DMS79 treated with DMSO at 0.1 percent for 48 hours (cell line): Measurements from ENCODE around the gene PLB1.

Source experiments
- DNase-seq: peaks from one replicate; lab custom pipeline; 2025; lab: John Stamatoyannopoulos, UW

Gene PLB1

DNA sequence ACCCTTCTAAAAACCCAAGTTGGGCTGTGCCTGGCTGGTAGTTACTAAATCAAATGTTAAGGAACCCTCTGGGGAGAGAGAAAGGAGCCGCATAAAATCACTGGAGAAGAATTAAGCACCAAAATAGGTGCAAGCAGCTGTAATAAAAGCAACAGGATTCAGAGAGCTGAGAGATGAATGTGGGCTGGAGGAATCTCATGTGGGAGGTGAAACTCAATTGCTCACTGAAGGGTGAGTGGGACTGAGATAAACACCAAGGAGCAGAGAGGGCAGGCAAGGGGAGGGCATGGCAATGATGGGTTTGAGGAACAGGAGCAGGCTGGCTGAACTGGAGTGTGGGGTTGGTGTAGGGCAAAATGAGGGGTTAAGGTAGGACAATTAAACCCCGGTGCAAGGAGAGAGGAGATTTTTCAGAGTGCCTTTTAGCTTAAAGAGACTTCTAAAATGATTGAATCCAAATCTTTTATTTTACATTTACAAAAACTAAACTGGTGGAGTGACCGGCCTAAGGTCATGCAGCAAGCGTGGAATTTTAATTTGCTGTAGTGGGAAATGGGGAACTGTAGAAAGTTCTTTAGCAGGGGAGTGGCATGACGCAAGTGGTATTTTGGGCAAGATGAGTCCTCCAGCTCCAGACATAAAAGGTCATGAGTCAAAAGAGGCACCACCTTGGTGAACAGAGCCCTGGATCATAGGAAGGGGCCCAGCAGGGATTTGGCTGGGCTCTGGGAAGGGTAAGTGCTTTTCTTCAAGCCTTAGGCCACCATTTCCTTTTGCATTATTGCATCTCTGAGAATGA is 10.5 kb downstream of the PLB1 start:
- no peak for DNase-seq

DNA sequence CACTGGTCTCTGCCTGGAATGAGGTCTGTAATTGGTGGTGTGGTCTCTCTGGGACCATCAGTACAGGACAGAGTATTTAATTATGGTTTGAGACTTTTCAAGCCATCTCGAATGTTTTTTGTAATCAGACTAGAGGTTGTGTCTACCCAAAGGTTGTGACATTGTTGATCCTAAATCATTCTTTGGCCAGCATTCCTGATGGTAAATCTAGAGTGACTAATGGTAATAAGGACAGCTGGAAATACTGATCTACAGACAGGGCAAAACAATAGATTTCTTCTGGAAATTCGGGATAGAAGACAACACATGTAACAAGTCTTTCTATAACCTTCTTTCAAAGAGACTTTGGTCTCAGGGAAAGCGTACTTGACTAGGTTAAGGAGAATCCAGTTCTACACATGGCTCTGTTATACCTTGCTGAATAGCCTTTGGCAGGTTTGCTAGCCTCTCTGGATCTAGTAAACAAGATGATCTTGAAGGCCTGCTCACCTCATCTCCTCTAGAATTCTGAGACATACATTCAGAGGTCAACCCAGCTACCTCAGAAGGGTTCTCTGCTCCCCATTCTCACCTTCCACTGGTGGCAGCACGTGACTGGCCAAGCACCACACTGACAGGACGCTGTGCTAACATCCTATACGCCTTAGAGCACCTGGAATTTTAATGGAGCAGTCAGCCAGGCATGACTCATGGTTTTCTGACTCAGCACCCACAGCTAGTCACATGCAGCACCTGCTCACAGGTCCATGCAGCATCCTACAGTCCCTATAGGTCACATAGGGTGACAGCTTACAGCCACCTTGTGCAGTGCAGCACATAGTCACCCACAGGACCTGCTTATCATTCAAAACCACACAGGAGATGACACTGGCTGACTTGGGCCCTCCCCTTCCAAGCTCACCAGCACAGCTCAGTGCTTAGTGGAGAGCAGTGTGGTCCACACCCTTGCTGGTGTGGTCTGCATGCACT is 12.2 kb downstream of the PLB1 start:
- DNase-seq = peak; percentile 65

DNA sequence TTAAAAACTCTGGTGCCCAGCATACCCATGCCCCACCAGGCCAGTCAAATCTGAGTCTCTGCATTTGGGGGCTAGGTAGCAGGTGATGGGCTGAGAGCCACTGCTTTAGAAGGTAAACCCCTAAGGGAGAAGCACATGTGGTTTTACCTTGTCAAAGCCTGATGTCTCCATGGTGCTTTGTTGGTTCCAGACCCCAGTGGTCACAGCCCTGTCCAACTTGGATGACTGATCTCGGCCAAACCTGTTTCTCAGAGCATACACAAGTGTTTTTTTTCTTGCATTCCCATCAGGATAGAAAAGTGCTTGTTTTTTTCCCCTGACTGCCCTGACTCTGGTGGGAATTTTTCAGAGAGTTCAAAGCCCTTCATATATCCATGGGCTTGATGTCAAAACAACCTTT is 13.5 kb downstream of the PLB1 start:
- no peak for DNase-seq

DNA sequence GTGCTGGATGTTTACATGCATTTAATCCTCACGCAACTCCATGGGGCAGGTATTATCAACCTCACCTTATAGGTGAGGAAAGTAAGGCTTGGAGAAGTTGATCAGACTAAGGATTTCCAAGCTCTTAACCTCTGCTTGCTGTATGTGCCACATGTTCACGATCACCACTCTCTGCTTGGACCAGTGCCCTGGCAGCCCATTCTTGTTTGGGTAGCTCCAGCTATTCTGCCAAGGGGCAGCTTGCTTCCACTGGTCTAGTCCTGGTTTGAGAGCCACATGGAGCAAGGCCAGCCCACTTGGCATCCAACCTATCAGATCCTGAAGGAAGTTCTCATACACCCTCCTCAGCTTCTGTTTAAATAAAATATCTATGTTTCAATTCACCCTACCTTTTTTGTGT is 14.3 kb downstream of the PLB1 start:
- peak; percentile 26 for DNase-seq

DNA sequence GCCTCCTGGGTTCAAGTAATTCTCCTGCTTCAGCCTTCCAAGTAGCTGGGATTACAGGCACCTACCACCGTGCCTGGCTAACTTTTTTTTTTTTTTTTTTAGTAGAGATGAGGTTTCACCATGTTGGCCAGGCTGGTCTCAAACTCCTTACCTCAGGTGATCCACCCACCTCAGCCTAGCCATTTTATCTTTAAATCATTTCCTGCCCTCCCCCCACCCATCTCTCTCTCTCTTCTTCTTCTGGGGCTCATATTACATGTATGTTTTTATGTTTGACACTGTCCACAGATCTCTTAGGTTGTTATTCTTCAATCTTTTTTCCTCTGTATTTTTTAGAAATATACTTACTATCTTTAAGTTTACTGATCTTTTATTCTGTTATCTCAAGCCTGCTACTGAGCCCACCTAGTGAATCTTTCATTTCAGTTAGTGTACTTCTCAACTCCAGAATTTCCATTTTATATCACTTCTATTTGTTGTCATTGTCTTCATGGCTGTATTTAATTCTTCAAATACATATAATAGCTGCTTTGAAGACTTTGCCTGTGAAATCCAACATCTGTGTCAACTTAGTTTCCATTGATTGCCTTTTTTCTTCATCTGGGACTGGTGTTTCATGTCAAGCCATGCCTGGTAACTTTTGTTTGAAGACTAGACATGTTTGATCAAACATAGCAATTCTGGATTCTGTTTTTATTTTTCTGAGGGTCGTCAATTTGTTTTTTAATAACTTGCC is 16.2 kb downstream of the PLB1 start:
- DNase-seq = no peak

DNA sequence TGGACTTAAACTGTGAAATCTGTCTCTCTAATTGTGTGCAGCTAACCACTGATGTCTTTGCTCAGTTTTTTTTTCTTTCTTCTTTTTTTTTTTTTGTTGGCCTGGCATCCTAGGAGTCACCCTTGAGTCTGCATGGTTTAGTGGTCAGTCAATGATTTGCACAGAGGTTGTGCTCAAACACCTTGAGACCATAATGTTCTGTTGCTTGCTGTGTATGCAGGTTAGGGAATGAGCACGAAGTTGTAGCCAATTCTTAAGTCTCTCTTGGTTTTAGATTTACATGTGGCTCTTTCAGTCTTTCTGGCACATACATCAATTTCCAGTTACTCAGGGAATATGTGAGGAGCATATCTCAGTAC is 16.7 kb downstream of the PLB1 start:
- DNase-seq = no peak

DNA sequence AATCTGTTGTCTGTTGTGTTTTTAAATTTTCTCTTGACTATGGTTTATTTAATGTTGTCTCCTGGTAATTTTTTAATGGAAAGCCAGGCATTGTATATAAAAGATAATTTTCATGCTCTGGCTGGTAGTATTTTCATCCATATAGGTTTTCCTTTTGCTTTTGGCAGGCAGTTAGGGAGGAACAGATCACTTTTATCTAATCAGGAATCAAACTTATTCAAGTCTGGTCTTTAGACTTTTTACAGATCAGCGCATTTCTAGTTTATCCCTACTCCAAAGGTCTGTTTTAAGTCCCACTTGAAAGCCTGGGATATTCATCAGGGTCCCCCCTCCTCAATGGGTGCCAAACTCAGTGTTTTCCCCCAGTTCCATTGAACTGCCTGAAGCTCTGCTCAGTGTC is 17.2 kb downstream of the PLB1 start:
- DNase-seq = no peak

DNA sequence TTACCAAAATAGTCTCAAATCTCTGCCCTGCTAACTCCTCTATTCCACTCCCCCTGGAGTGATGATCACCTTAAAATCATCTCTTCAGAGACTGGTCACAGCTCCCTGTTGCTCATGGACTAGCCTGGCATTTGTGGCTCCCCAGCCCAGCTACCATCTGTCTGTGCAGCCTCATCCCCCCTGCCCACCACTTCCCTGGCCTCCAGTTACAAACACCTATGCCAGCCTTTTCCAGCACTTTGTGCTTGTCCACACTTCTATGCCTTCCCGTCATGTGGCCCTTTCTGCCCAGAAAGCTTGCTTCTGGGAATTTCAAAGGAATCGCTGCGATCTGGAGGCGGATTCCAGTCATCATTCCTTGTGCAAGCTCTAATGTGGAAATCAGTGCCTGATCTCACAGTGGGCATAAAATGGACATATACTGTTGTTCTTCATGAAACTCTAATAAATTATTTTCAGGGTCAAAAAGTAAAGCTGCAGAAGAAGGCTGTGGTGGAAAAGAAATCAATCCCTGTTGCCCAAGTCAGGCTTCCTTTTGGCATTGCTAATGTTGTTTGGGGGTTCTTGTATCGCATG is 19.4 kb downstream of the PLB1 start:
- DNase-seq = no peak

DNA sequence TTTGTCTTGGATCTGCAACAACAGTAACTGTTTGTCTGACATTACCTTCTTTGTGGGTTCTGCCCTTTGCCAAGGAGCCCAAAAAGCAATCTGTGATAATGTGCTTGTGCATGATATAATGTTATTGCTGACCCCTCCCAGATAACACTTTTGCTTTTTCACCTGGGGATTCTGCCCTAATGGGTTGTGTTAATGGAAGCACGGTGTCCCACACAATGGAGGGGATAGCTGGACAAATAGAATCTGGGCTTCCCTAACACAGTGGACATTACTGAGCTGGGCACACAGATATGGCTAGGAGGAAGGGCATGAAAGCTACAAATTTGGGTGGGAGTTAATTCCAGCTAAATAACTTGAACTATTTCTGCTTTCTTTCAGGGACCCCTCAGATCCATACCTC is 20.6 kb downstream of the PLB1 start:
- DNase-seq = no peak

DNA sequence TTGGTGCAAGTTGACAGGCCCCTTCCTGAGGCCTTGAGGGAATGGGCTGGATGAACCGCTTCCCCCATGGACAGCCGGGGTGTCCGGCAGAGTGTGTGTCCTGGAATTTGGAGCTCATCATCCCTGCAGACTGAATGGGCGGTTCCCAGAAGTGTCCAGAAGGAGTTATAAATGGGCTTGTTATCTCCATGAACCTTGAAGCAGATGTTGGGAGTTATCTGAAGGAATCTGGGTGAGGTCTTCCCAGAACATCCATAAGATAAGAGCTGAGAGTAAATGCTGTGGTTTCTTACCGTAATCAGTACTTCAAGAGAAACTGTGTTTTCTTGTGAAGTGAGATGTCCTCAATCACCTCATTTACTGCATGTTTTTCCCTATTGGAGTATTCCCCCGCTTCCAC is 21.1 kb downstream of the PLB1 start:
- no peak for DNase-seq

DNA sequence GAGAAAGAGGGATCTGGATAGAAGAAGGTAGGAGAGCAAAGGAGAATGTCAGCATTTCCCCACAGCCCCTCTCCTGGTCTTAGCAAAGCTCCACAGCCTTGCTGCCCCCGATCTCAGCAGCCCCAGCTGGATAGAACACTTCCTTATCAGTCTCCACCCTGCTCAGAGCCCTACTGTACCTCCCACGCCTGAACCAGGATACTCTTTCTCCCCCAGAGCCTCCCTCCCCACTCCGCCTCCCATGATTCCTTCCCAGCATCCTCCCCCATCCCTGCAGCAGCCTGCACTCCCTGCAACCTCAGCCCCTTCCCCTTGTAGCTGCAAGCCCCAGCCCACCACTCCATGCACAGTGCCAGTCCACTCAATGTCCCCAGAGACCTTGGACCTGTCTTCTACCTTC is 25.8 kb downstream of the PLB1 start:
- no peak for DNase-seq

DNA sequence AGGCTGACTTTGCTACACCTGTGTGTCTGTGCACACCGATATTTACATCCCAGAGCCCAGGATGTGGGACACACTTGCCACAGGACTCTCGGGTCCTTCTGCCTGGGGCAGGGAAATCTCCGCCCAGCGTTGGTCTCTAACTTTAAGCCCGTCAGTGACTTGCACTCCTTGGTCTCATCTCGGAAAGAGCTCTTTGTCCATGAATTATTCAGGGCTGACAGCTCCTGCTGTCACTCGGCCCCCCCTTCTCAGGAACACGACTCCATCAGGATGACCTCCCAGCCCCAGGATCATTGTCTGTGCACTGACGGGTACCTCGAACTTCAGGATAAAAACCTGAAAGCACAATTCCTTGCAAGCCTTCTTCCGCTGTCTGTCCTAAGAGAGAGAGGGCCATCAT is 26.6 kb downstream of the PLB1 start:
- no peak for DNase-seq

DNA sequence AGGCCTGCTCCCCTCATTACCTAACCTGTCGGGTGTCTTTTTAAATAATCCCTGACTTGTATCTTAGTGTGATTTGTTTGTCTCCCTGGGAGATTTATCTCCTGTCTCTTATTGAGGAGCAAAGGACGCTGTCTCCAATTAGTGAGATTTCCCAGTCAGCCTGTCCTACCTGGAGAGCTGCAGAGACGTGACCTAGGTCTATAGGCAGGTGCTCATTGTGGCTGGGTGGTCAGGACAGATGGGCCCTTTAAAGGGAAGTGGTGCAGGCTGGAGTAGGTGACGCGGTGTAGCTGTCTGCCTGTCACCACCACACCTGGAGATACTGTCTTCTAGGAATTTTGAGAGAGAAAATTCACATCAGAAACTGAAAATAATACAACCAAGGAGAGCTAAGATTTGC is 28.0 kb downstream of the PLB1 start:
- peak; percentile 27 for DNase-seq

DNA sequence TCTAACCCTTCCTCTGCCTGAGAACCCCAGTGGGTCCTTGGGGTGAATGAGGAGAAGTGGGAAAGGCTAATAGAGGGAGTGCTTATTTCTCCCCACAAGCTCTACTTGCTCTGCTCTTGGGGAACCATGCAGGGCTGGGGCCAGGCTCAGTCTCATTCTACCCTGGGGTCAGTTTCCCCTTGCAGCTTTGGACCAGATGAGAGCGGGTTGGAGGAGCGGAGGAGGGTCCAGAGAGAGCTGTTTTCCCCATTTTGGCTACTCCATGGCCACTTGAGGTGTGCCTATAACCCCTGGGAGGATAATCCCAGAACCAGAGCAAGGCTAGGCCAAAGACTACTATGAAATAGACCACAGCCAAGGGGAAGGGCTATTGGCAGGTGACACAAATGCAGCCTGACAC is 29.6 kb downstream of the PLB1 start:
- no peak for DNase-seq

DNA sequence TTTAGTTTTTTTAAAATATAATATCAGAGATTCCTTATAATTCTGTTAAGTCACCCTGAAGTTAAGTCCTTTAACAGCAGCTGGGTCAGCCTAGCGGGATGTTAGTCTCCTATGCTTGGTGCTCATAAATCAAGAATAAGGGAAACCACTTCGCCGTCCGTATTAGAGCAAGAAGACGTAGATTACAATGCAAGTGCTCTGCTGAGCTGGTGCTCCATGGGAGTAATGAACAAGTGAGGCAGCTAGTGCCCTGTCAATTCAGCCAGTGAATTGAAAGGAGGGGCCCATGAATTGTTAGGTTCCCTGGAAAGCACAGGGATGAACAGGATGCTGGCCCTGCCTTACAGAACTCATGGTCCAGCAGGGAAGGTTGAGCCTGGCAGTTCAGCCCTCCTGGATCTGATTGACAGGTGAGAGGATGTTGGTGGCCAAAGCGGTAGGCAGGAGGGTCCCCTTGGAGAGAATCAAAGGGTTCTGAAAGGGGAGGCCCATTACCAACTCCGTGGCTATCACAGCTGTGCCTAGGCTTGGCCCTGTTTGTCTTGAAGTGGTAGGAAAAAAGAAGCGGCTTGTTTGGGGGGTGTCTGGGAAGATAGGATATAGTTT is 30.8 kb downstream of the PLB1 start:
- no peak for DNase-seq

DNA sequence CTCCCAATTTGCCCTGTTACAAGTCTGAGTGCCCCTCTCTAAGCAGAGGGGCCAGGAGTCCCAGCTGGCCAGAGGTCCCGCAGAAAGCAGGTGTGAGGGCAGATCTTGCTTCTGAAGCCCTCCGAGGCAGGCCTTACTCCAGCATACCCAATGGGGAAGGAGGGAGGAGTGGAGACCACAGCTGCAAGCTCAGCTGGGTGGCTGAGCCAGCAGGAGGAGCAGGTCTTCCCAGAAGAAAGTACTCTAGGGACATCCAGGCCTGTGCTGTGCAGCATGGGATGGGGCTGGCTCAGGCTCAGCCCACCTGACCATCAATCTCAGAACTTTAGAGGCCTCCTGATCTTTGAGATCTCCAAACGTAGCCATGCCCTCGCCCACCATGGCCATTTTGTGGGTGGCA is 31.3 kb downstream of the PLB1 start:
- DNase-seq = no peak

DNA sequence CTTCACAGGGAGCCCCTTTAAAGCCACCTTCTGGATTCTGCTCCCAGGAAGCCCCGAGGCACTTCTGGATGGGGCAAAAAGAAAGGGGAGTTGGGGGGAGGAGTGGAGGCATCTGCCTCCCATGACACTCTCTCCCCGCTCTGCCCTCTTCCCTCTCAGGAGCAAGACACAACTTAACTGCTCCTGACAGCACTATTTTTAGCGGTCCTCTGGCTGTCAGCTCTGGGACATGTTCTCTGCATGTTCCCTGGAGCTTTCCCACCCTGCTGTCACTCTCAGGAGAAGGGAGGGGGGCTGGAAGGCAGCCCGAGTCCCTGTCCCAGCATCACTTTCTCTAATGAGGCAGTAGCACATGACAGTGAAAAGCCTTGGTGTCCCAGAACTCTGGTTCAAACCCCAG is 32.3 kb downstream of the PLB1 start:
- no peak for DNase-seq

DNA sequence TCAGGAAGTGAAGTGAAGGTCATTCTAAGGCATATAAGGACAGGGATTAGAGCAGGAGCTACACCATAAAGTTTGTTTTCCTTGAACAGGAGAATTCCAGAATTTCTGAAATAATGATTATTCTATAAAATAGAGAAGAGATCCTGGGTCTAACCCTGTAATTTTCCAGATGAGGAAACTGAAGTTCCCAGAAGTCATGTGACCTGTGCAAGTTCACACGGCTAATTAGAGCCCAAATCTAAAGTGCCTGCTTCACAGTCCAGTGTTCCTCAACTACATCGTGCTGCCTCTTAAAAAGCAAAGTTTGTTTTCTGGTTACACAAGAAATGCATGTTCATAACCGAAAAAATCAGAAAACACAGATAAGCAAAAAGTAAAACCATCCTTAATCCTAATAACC is 34.9 kb downstream of the PLB1 start:
- no peak for DNase-seq

DNA sequence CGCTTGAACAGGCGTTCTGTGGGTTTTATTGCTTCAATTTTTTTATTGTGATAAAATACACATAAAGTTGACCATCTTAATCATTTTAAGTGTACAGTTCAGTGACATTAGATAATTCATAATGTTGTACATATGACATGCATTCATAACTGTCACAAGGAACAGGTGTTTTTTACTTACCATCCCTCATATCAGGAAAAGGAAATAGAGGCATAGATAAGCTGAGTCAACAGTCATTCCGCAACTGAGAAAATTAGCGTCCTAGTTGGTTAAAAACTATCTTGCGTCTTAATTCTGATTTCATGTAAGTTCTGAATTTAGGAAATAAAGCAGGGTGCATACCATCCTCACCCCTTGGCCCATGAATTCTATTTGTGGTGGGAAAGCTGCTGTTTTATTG is 36.5 kb downstream of the PLB1 start:
- no peak for DNase-seq

DNA sequence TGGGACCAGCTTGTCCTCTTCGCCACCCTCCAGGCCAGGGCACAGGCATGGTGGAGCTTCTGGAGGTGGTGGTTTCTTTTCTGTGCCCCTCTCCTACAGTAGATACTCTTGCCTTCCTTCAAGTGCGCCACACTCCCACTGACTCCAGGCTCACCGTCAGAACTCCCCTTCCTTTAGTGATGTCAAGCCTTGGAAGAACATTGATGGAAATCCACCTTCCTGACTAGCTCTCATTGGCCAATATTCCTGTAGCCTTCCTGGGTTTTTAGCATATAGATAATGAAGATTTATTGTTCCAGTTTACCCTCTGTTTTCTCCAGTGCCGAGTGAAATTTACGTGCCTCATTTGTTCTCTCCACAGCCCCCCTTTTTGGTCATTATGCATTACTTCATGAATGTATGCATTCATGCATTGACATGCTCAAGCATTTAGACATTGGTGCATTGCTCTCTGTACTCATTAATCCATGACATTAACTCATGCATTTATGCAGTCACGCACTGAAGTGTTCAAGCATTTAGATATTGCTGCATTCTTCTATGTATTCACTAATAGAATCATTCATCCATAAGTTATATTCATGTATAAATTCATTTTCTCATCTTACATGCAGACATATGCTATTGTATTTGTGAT is 37.3 kb downstream of the PLB1 start:
- no peak for DNase-seq

DNA sequence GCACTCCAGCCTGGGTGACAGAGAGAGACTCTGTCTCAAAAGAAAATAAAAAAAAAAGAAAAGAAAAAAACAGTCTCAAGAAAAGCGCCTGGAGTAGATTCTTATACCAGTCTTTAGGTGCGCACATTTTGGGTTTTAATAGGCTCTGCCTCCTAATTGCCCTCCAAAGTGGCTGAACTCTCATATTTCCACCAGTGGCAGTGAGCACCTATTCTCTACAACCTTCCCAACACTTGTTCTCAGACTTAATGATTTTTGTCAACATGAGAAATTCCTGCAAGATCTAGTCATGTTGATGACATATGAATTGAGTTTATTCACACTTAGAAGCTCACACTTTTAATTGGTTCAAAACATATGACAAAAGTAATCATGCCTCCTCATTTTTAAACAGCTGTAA is 39.0 kb downstream of the PLB1 start:
- no peak for DNase-seq
